ENCODE data around the gene PGM2.
A peak's percentile ranks its signal among the peaks of the same experiment; 100 is the strongest.

The PGM2 gene

GRCh38 chr4:37867102-37867501 is 40.6 kb downstream of the PGM2 start:
- DNase-seq, result no peak

DNA sequence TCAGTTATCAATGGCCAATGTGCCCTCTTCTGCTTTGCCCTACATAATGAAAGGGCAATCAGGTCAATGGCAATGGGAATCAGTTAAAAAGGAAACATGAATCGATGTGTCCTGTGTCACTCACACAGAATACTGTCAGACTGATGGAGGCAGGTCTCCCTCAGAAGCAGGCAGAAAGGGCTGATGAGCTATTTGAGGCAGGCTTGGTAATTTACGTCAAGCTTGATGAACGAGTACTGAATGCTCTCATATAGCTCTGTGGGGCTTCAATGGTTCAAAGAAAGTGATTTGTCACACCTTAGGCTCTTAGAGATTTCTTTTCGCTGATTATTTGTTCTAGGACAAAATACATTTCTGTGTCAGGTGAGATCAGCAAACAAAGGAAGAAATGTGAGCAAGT is 41.8 kb downstream of the PGM2 start:
- DNase-seq, result no peak

- DNase-seq, result no peak
Measured at GRCh38 chr4:37872310-37872988, 46.0 kb downstream of the PGM2 start.

DNA sequence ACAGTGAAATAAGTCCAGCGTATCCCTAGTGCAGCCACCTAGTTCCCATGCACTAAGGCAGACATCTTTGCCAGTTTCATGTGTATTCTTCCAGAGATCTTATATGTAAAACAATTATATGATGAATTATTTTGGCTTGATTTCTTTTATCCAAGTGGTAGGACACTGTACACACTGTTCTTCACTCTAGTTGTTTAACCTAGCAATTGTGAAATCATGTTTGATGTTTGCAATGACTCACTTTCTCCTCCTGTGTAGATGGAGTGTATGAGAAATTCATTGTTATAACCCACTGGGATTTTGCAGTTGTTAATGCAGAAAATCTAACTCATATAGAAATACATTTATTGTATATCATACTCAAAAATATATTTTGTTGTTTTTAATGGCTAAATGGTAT is 46.9 kb downstream of the PGM2 start:
- DNase-seq, result no peak

DNA sequence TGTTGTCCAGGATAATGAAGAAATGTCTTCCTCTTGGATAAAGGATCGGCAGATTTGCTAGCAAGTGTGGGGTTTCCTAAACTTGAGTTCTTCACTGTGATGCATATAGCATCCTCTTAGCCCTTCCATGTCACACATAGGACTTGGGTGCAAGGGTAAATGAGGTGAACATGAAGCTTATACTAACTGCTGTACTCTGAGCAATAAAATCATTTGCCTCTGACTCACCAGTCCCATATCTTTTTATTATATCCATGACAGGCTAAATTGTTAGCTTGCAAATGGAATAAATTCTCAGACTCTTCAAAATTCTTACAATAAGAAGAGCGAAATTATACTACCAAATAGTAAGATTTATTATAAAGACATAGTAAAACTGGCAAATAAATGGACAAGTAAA is 49.7 kb downstream of the PGM2 start:
- no peak for DNase-seq

GRCh38 chr4:37879365-37879764 is 52.9 kb downstream of the PGM2 start:
- no peak for DNase-seq

GRCh38 chr4:37881811-37882210 is 55.3 kb downstream of the PGM2 start:
- DNase-seq, result no peak

GRCh38 chr4:37882665-37883296 is 56.3 kb downstream of the PGM2 start:
- no peak for DNase-seq

DNA sequence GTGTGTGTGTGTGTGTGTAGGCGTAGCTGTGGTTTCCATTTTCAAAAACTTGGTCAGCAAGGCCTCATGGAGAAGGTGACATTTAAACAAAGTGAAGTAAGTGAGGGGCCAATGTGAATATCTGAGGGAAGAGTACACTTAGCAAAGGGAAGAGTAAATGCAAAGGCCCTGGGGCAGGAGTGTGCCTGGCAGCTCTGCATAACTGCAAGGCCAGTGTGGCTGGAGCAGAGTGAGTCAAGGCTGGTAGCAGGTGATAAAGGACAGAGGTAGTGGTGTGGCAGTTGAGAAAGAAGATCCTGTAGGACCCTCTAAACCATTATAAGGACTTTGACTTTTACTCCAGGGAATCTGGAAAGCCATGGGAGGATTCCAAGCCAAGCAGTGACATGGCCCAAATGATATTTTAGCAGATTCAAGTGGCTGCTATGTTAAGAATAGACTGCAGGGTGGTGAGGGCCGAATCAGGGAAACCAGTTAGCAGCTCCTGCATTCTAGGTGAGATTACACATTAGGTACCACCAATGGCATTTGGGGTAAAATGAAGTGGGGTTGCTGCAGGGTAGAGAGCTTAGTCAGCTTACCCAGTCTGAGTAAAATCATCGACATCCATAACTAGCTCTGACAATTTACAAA is 58.5 kb downstream of the PGM2 start:
- no peak for DNase-seq

- DNase-seq, result no peak
Measured at GRCh38 chr4:37885496-37885895, 59.0 kb downstream of the PGM2 start.

- peak; percentile 51 for DNase-seq
Measured at GRCh38 chr4:37889849-37890800, 63.6 kb downstream of the PGM2 start.

- peak; percentile 45 for DNase-seq
Measured at GRCh38 chr4:37890801-37891259, 64.3 kb downstream of the PGM2 start, which contains the start of gene TBC1D1. Gene TBC1D1 (plus strand): TSS chr4:37891084. CDS start chr4:37902096, 11,012 bp downstream.

GRCh38 chr4:37891260-37892159 is 65.0 kb downstream of the PGM2 start:
- DNase-seq, result peak; percentile 65

DNA sequence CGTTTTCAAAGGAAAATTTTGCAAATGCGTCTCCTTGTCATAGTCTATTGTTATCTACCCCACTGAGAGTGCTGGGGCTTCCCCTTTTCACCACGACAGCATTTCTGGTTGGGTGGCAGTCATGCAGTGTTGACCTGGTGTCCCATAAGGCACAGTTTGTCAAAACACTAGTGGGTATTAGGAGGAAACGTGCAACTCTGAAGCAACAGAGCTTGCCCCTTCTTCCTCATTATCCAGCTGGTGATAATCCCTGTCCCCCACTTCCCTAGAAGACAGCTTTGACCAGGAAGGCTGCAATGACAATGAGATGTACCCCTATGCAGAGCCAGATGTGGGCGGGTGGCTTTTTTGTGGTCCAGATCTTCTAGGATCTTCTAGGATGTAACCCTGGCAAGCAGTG is 66.2 kb downstream of the PGM2 start:
- peak; percentile 66 for DNase-seq

GRCh38 chr4:37893164-37893563 is 66.7 kb downstream of the PGM2 start:
- DNase-seq, result no peak

GRCh38 chr4:37895271-37895670 is 68.8 kb downstream of the PGM2 start:
- DNase-seq, result no peak

GRCh38 chr4:37896206-37896860 is 69.8 kb downstream of the PGM2 start:
- no peak for DNase-seq

DNA sequence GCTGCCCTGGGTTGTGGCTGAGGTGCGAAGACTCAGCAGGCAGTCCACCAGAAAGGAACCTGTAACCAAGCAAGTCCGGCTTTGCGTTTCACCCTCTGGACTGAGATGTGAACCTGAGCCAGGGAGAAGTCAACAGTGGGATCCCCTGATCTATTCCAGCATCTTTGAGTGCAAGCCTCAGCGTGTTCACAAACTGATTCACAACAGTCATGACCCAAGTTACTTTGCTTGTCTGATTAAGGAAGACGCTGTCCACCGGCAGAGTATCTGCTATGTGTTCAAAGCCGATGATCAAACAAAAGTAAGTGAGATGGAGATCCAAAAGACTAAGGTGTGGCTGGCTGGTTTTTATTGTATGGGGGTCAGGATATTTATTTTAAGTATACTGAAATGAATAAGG is 75.7 kb downstream of the PGM2 start:
- DNase-seq, result no peak

DNA sequence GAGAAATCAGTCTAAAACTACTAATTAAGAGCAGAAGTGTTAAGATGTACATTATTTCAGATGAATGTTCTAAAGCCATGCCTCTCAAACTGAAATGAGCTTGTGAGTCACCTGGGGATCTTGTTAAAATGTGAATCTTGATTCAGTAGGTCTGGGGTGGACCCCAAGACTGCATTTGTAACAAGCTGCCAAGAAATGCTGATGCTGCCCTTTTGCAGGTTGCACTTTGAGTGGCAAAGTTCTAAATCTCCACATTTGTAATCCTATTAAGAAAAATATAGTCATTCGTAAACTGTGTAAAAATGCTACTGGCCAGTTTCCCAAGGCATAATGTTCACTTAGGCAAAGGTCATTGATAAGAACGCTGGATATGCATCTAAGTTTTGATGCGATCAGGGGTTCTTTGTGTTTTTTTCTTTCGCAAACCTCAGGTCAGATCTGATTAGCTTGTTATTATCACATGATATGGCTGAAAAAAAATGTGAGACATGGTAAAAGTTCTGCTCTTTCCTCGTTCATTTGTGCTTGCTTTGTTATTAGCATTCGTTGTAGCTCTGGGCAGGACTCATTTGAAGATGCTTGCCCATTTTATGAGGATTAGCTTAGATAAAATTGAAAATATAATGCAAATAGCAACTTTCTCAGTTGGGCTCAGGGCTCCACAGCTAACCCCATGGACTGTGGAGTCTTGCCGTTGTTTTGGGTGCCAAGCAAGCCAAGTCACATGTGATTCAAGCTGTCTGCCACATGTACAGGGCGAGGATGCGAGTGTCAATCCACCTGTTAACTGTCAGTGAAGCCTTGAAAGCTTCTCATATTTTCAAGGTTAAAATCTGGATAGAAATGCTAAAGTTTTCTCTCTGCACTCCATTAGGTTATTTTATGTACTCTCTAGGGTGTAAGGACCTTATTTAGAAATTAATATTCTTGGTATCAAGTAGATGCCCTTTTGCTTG is 76.5 kb downstream of the PGM2 start:
- DNase-seq, result no peak

GRCh38 chr4:37903901-37904300 is 77.4 kb downstream of the PGM2 start:
- DNase-seq, result no peak
